Measurements from ENCODE around the gene LRGUK.

LRGUK gene

DNA sequence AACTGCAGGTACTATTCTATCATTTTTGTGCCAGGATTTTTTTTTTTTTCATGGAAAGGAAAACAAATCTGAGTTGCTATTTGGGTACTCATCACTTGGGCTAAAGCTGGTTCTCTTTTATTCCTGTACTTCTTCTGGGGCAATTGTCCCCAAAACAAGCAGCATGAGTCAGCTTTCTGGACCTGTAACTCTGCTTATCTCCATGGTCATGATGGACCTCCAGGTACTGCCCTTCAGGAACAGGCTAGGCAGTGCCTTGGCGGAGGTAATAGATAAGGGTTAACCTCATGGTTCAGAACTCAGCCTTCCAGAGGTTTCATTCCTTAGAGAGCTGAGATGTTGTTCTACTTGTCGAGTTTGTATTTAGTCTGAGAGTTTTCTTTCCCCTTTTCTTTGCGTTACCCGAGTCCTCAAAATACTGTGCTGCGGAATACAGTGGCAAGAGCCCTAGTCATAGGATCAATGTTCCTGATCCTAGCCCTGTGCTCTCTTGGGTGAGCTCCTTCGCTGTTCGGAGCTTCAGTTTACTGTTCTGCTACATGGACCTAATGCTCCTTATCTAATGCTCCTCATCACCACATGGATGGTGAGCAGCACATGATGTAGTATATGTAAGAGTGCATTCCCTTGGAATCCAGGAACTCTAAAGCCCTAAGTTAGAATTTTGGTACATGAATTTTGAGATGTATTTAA is 74.6 kb downstream of the LRGUK start:
- no peaks in the 10 kb centered on the region for H3K79me2 ChIP-seq (ENCODE audit: low read length)
- no peaks in the 10 kb centered on the region for H3K36me3 ChIP-seq (replicated peaks; ENCODE audit: insufficient read depth, low read length)
- TF ChIP-seq EZH2phosphoT487 (IDR thresholded peaks at IDR 0.05; ENCODE audit: low read length) (no peak), EZH2 (optimal IDR thresholded peaks at IDR 0.05; ENCODE audit: low read depth, low read length) (no peak)
- TF ChIP-seq, protein P1, sequence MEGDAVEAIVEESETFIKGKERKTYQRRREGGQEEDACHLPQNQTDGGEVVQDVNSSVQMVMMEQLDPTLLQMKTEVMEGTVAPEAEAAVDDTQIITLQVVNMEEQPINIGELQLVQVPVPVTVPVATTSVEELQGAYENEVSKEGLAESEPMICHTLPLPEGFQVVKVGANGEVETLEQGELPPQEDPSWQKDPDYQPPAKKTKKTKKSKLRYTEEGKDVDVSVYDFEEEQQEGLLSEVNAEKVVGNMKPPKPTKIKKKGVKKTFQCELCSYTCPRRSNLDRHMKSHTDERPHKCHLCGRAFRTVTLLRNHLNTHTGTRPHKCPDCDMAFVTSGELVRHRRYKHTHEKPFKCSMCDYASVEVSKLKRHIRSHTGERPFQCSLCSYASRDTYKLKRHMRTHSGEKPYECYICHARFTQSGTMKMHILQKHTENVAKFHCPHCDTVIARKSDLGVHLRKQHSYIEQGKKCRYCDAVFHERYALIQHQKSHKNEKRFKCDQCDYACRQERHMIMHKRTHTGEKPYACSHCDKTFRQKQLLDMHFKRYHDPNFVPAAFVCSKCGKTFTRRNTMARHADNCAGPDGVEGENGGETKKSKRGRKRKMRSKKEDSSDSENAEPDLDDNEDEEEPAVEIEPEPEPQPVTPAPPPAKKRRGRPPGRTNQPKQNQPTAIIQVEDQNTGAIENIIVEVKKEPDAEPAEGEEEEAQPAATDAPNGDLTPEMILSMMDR (IDR thresholded peaks at IDR 0.05; ENCODE audit: low read length) = no peak
- H3K4me1 ChIP-seq (ENCODE audit: low read length) = no peaks in the 10 kb centered on the region
- H3K4me3 ChIP-seq (ENCODE audit: low read length) = no peak overlapping the region
- no peaks in the 10 kb centered on the region for H3K27me3 ChIP-seq (replicated peaks; ENCODE audit: insufficient read depth, low read length)
- DNase-seq = no peak
- H3K9me3 ChIP-seq (replicated peaks; ENCODE audit: insufficient read depth, low read length) = no peaks in the 10 kb centered on the region
- no peaks in the 10 kb centered on the region for H3F3A ChIP-seq (ENCODE audit: insufficient read depth, low read length)
- H3K9ac ChIP-seq (ENCODE audit: low read length) = no peak overlapping the region
- no peak overlapping the region for H2AFZ ChIP-seq (ENCODE audit: low read length)
- no peaks in the 10 kb centered on the region for H4K20me1 ChIP-seq (ENCODE audit: insufficient read depth, low read length)
- no peak overlapping the region for H3K27ac ChIP-seq (ENCODE audit: low read length)
- H3K4me2 ChIP-seq (ENCODE audit: low read depth, low read length) = no peak overlapping the region
- no peaks in the 10 kb centered on the region for H3K9me2 ChIP-seq (replicated peaks; ENCODE audit: insufficient read depth, low read length)

DNA sequence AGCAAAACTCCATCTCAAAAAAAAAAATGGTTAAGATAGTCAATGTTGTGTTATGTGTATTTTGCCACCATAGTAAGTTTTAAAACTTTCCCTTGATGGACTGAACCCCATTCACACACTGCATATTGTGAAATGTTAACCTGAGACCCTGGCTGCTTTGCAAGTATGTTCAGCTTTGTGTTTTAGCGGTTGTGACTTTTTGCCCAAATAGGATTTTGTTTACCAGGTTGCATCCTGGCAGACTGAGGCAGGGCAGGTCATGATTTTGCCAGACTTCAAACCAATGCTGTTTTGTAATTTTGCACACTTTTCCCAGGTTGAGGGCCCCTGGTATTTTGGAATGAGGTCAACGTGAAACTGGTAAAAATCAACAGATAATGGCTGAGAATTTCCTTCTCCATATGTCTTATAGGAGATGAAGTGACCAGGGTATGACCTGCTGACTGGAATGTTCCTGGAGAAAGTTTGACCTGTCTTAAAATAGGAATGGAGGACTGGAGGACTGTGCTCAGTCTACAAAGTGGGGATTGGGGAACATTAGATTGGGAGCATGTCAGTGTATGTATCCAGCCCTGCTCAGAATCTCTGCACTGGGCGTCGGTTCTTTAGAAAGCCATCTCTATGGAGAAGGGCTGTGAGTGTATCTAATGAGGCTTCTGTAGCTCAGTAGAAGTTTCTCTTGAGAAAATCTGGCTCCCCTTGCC is 76.2 kb downstream of the LRGUK start:
- Histone ChIP-seq H3K4me2 (ENCODE audit: low read depth, low read length) (no peak overlapping the region), H3K79me2 (ENCODE audit: low read length) (no peaks in the 10 kb centered on the region), H3F3A (ENCODE audit: insufficient read depth, low read length) (no peaks in the 10 kb centered on the region), H3K9me2 (replicated peaks; ENCODE audit: insufficient read depth, low read length) (no peaks in the 10 kb centered on the region), H3K27me3 (replicated peaks; ENCODE audit: insufficient read depth, low read length) (no peaks in the 10 kb centered on the region), H3K4me1 (ENCODE audit: low read length) (no peaks in the 10 kb centered on the region), H3K4me3 (ENCODE audit: low read length) (no peak overlapping the region), H4K20me1 (ENCODE audit: insufficient read depth, low read length) (no peaks in the 10 kb centered on the region), H3K36me3 (replicated peaks; ENCODE audit: insufficient read depth, low read length) (no peaks in the 10 kb centered on the region), H3K27ac (ENCODE audit: low read length) (no peak overlapping the region), H3K9ac (ENCODE audit: low read length) (no peak overlapping the region), H2AFZ (ENCODE audit: low read length) (no peak overlapping the region), H3K9me3 (replicated peaks; ENCODE audit: insufficient read depth, low read length) (no peaks in the 10 kb centered on the region)
- DNase-seq = no peak
- TF ChIP-seq EZH2phosphoT487 (IDR thresholded peaks at IDR 0.05; ENCODE audit: low read length) (no peak), EZH2 (optimal IDR thresholded peaks at IDR 0.05; ENCODE audit: low read depth, low read length) (no peak)
- TF ChIP-seq, protein P1 (IDR thresholded peaks at IDR 0.05; ENCODE audit: low read length) = no peak

DNA sequence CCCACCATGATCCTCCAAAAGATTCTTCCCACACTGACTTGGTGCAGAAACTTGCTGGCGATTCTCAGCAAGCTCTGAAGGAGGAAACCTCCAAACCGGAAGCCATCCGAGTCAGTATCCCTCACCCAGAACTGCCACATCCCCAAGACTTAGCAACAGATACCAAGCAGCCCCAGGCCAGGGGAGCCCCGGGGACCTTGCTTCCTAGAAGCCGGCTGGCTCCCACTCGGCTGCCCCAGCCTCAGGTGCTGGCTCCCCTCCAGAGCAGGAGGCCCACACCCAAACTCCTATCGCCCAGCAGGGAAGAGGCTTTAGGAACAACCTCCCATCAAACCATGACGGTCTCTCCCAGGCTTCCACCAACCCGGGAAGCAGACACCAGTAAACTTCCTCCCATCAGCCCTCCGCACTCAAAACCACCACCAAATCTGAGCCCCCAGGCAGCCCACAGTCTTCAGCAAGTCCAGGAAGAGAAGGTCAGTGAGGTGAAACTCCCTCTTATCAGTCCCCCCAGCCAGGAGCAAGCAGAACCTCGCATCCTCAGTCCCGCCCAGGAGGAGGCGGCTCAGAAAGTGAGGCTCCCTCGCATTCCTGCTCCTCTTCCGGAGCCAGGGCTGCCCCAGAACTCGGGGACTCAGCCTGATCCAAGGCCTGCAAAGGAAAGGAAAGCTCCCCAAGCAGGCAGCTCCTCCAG is 82.3 kb downstream of the LRGUK start:
- Histone ChIP-seq H3K27ac (ENCODE audit: low read length) (no peak overlapping the region), H3K9me2 (replicated peaks; ENCODE audit: insufficient read depth, low read length) (no peaks in the 10 kb centered on the region), H3K36me3 (replicated peaks; ENCODE audit: insufficient read depth, low read length) (no peaks in the 10 kb centered on the region), H4K20me1 (ENCODE audit: insufficient read depth, low read length) (no peaks in the 10 kb centered on the region), H3K79me2 (ENCODE audit: low read length) (no peaks in the 10 kb centered on the region), H3K4me2 (ENCODE audit: low read depth, low read length) (no peak overlapping the region), H3K4me1 (ENCODE audit: low read length) (no peaks in the 10 kb centered on the region), H3K4me3 (ENCODE audit: low read length) (no peak overlapping the region), H3K9ac (ENCODE audit: low read length) (no peak overlapping the region), H3F3A (ENCODE audit: insufficient read depth, low read length) (no peaks in the 10 kb centered on the region), H2AFZ (ENCODE audit: low read length) (no peak overlapping the region), H3K9me3 (replicated peaks; ENCODE audit: insufficient read depth, low read length) (no peaks in the 10 kb centered on the region), H3K27me3 (replicated peaks; ENCODE audit: insufficient read depth, low read length) (no peaks in the 10 kb centered on the region)
- TF ChIP-seq EZH2 (optimal IDR thresholded peaks at IDR 0.05; ENCODE audit: low read depth, low read length) = no peak
- no peak for TF ChIP-seq EZH2phosphoT487 (IDR thresholded peaks at IDR 0.05; ENCODE audit: low read length)
- TF ChIP-seq, protein P1 (IDR thresholded peaks at IDR 0.05; ENCODE audit: low read length) = no peak
- DNase-seq = no peak
